PC-3 (cell line): Measurements from ENCODE around the gene LDHAL6B. TPM values are rescaled to one million over a fixed set of nuclear protein-coding genes. Genes with fewer than 3 reads are reported as not detected.

Experiments used
- ATAC-seq: fragments of 200-7000 bp; cut with Tn5 transposase; 2 replicates; pipeline ENCODE4 v1.9.1; 2020; ENCODE audit warnings: mild to moderate bottlenecking, moderate library complexity
- BruUV-seq: library from RNA; stranded (reverse); fragments of 400-500 nt; replicated peaks from 2 replicates; lab custom pipeline; 2021; lab: Mats Ljungman, UMichigan
- CTCF ChIA-PET: fragments of 300-600 bp; sonication (Branson Sonifier 250); formaldehyde crosslinking; loops from one replicate; lab custom pipeline; 2022; ENCODE audit warnings: antibody characterized with exemption; lab: Charles Lee
- POLR2A ChIA-PET: fragments of 300-600 bp; sonication (Branson Sonifier 250); formaldehyde crosslinking; loops from one replicate; lab custom pipeline; 2022; ENCODE audit warnings: antibody characterized with exemption; ENCODE audit not compliant: unreplicated experiment; lab: Charles Lee
- DNase-seq: peaks from one replicate; pipeline ENCODE4 v3.0.0-alpha.2; 2015
- H2AFZ ChIP-seq: fragments of 300-600 bp; sonication (generic); 2 replicates; pipeline ENCODE4 v1.6.0; 2016; ENCODE audit warnings: antibody characterized with exemption, low read length
- H3F3A ChIP-seq: fragments of 300-600 bp; sonication (generic); one replicate; pipeline ENCODE4 v1.6.0; 2017; ENCODE audit warnings: antibody characterized with exemption, low read length, control low read depth, mild to moderate bottlenecking; ENCODE audit not compliant: unreplicated experiment
- H3K27ac ChIP-seq: fragments of 300-600 bp; sonication (generic); 2 replicates; pipeline ENCODE4 v1.5.1; 2016; ENCODE audit warnings: mild to moderate bottlenecking, low read length
- H3K27me3 ChIP-seq: fragments of 300-600 bp; sonication (generic); 2 replicates; pipeline ENCODE4 v1.6.1; 2016; ENCODE audit warnings: low read length, mixed read lengths
- H3K36me3 ChIP-seq: fragments of 300-600 bp; sonication (generic); 2 replicates; pipeline ENCODE4 v1.6.1; 2016; ENCODE audit warnings: low read depth, mixed run types, low read length, mixed read lengths
- H3K4me1 ChIP-seq: fragments of 300-600 bp; sonication (generic); 2 replicates; pipeline ENCODE4 v1.5.1; 2016; ENCODE audit warnings: low read length; ENCODE audit not compliant: insufficient read depth
- H3K4me2 ChIP-seq: fragments of 300-600 bp; sonication (generic); 2 replicates; pipeline ENCODE4 v1.6.0; 2016; ENCODE audit warnings: low read length
- H3K4me3 ChIP-seq: fragments of 300-600 bp; sonication (generic); 2 replicates; pipeline ENCODE4 v1.5.1; 2016; ENCODE audit warnings: mild to moderate bottlenecking, low read length, mixed read lengths
- H3K79me2 ChIP-seq: fragments of 300-600 bp; sonication (generic); 2 replicates; pipeline ENCODE4 v1.6.1; 2017; ENCODE audit warnings: low read length, mixed read lengths
- H3K9ac ChIP-seq: fragments of 300-600 bp; sonication (generic); 2 replicates; pipeline ENCODE4 v1.6.0; 2016; ENCODE audit warnings: mild to moderate bottlenecking, low read length
- H3K9me2 ChIP-seq: fragments of 300-600 bp; sonication (generic); replicated peaks from 2 replicates; pipeline ENCODE4 v1.6.1; 2016; ENCODE audit warnings: mixed run types, low read length, mixed read lengths
- H3K9me3 ChIP-seq: fragments of 300-600 bp; sonication (generic); 2 replicates; pipeline ENCODE4 v1.6.1; 2016; ENCODE audit warnings: low read length, mixed read lengths
- H4K20me1 ChIP-seq: fragments of 300-600 bp; sonication (generic); 2 replicates; pipeline ENCODE4 v1.6.1; 2016; ENCODE audit warnings: low read length, mixed read lengths
- CTCF ChIP-seq: fragments of 300-600 bp; sonication (generic); conservative IDR thresholded peaks from 2 replicates; pipeline ENCODE4 v1.5.1; 2017; ENCODE audit warnings: antibody characterized with exemption, low read depth, mild to moderate bottlenecking, low read length
- EZH2 ChIP-seq: fragments of 300-600 bp; sonication (generic); IDR thresholded peaks from one replicate; pipeline ENCODE4 v1.6.1; 2017; ENCODE audit warnings: antibody characterized with exemption, mild to moderate bottlenecking, low read length; ENCODE audit not compliant: unreplicated experiment
- EZH2phosphoT487 ChIP-seq: fragments of 300-600 bp; sonication (generic); IDR thresholded peaks from 2 replicates; pipeline ENCODE4 v1.6.1; 2018; ENCODE audit warnings: mild to moderate bottlenecking, antibody characterized with exemption, low read length, borderline replicate concordance
- intact Hi-C: fragments of 100-400 bp; cut with micrococcal nuclease; formaldehyde crosslinking; loops from 2 replicates; pipeline ENCODE4 v1.9.0; 2023
- microRNA-seq: library from miRNA; unstranded; fragments of <30 nt; microRNA quantifications from one replicate; pipeline ENCODE4 v1.1.0, GENCODE V29; 2020; ENCODE audit not compliant: unreplicated experiment
- total RNA-seq: library from RNA; depleted of rRNA; stranded (reverse); fragments of >200 nt; gene quantifications from 2 replicates; pipeline ENCODE4 v1.2.3, GENCODE V29; 2014; rRNA removed

Gene LDHAL6B
- total RNA-seq, 1 experiment from 2014 or later: not detected

GRCh38 chr15:59257140-59257539 is 50.5 kb downstream of the LDHAL6B start:
- ATAC-seq (no peak), DNase-seq (no peak)
- no peak for TF ChIP-seq CTCF
- no peak for TF ChIP-seq EZH2
- TF ChIP-seq EZH2phosphoT487: no peak
- Histone ChIP-seq H3K79me2 (no peaks in the 10 kb centered on the region), H3K4me3 (no peak overlapping the region), H2AFZ (no peak overlapping the region), H4K20me1 (no peaks in the 10 kb centered on the region), H3K27me3 (no peaks in the 10 kb centered on the region), H3K36me3 (peaks cover 6% of the 10 kb centered on the region; the same call in 1 of the 2 replicates), H3K27ac (peak overlapping the region; percentile 26; the same call in 1 of the 2 replicates), H3K4me1 (peaks cover 15% of the 10 kb centered on the region; the same call in 1 of the 2 replicates), H3K9ac (no peak overlapping the region), H3K4me2 (no peak overlapping the region), H3F3A (no peaks in the 10 kb centered on the region), H3K9me2 (no peaks in the 10 kb centered on the region), H3K9me3 (no peaks in the 10 kb centered on the region)
- POLR2A ChIA-PET: no interaction called here
- intact Hi-C loops: no loop called here
- no TSS peak for BruUV-seq
- CTCF ChIA-PET: no interaction called here

Small RNAs within 50 kb of the gene (microRNA-seq; reads per million reads assigned to microRNA genes)
- gene MIR2116: 1.3 reads per million

Other genes with a start within 250 kb of the LDHAL6B start
- 13.3 and 18.3 TPM in 2 replicates for gene RNF111, start 219.2 kb upstream of the LDHAL6B start, total RNA-seq
- 54.3 and 61.7 TPM in 2 replicates for gene CCNB2, start 101.7 kb upstream of the LDHAL6B start, total RNA-seq
- gene MYO1E, start 166.0 kb downstream of the LDHAL6B start, total RNA-seq: 67.7 and 68.8 TPM in 2 replicates
- gene FAM81A, start 231.3 kb downstream of the LDHAL6B start, total RNA-seq: 2.5 and 8.1 TPM in 2 replicates